Measurements from ENCODE around the gene ABHD16B. TPM values are rescaled to one million over a fixed set of nuclear protein-coding genes. Genes with fewer than 3 reads are reported as not detected.
A peak's percentile ranks its signal among the peaks of the same experiment; 100 is the strongest.

The ABHD16B gene
- total and polyA plus RNA-seq, 2 of the 13 experiments (the other 11 are each of a cell fraction or from before 2014, with no cell fraction given), result not detected

- TF ChIP-seq ADNP (CRISPR knock-in tag; IDR thresholded peaks at IDR 0.05) (no peak), HBP1 (CRISPR knock-in tag; IDR thresholded peaks at IDR 0.05; ENCODE audit: low read depth) (no peak), HDAC6 (IDR thresholded peaks at IDR 0.05; ENCODE audit: low read depth, low read length) (no peak), IKZF5 (CRISPR knock-in tag; IDR thresholded peaks at IDR 0.05) (peak; percentile 21; the same call in 1 of the 2 replicates), PITX1 (CRISPR knock-in tag; IDR thresholded peaks at IDR 0.05) (0 out of 2 replicates have a peak, but pooled peaks have one; percentile 38), ZFX (CRISPR knock-in tag; IDR thresholded peaks at IDR 0.05; ENCODE audit: low read depth) (peak; percentile 48), ATF3 (CRISPR knock-in tag; IDR thresholded peaks at IDR 0.05) (no peak), ZFY (CRISPR knock-in tag; IDR thresholded peaks at IDR 0.05) (0 out of 2 replicates have a peak, but pooled peaks have one; percentile 16), HINFP (CRISPR knock-in tag; IDR thresholded peaks at IDR 0.05; ENCODE audit: low read depth) (0 out of 2 replicates have a peak, but pooled peaks have one; percentile 74), ZBTB2 (CRISPR knock-in tag; IDR thresholded peaks at IDR 0.05; ENCODE audit: low read depth) (no peak), CBFB (CRISPR knock-in tag; IDR thresholded peaks at IDR 0.05) (no peak; the same call in 1 of the 2 replicates), ERF (CRISPR knock-in tag; IDR thresholded peaks at IDR 0.05) (0 out of 2 replicates have a peak, but pooled peaks have one; percentile 15), ZNF337 (CRISPR knock-in tag; IDR thresholded peaks at IDR 0.05; ENCODE audit: borderline replicate concordance, low read depth) (no peak), JUND (CRISPR knock-in tag; IDR thresholded peaks at IDR 0.05) (no peak), PHB2 (IDR thresholded peaks at IDR 0.05; ENCODE audit: partially characterized antibody) (no peak), REXO4 (CRISPR knock-in tag; IDR thresholded peaks at IDR 0.05; ENCODE audit: borderline replicate concordance) (0 out of 2 replicates have a peak, but pooled peaks have one; percentile 40), THAP9 (CRISPR knock-in tag; IDR thresholded peaks at IDR 0.05; ENCODE audit: borderline replicate concordance) (no peak), KLF9 (CRISPR knock-in tag; IDR thresholded peaks at IDR 0.05; ENCODE audit: low read depth) (no peak)
These were observed 27.4 kb upstream of the ABHD16B start (continued) for GRCh38 chr20:63833776-63834490.

Measured in HepG2 (cell line).